HG03196 (cell line): ENCODE results near the gene SHOC2.

Source experiments
- ATAC-seq: cut with Tn5 transposase; IDR thresholded peaks from one replicate; pipeline ENCODE4 v1.9.1; 2021; ENCODE audit not compliant: unreplicated experiment

The SHOC2 gene

GRCh38 chr10:111039522-111039921, 120.1 kb downstream of the SHOC2 start:
- no peak for ATAC-seq

DNA sequence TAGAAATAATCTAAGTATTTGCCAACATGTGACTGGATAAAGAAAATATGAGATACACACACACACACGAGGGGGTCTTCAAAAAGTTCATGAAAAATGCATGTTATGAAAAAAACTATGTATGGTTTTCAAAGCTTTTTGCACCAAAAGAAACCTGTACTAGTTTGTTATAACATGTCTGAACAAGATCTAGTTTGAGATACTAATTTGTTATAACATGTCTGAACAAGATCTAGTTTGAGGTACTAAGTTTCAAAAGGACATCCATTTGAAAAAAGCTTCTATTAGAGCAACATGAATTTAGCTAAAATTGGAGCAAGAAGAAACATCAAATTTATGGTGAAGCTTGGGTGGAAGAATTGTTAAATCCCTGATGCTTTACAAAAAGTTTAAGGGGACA, 137.6 kb downstream of the SHOC2 start:
- no peak for ATAC-seq
